NCI-H1436 treated with DMSO at 0.1 percent for 48 hours (cell line): ENCODE data around the gene CR1L.
"Not testable (repeated sequence)": the region's sequence is repeated elsewhere in the genome, so short reads cannot be mapped to it uniquely, and the experiment has no call there.

Experiments
- DNase-seq: peaks from one replicate; lab custom pipeline; 2025; lab: John Stamatoyannopoulos, UW

The CR1L gene

DNA sequence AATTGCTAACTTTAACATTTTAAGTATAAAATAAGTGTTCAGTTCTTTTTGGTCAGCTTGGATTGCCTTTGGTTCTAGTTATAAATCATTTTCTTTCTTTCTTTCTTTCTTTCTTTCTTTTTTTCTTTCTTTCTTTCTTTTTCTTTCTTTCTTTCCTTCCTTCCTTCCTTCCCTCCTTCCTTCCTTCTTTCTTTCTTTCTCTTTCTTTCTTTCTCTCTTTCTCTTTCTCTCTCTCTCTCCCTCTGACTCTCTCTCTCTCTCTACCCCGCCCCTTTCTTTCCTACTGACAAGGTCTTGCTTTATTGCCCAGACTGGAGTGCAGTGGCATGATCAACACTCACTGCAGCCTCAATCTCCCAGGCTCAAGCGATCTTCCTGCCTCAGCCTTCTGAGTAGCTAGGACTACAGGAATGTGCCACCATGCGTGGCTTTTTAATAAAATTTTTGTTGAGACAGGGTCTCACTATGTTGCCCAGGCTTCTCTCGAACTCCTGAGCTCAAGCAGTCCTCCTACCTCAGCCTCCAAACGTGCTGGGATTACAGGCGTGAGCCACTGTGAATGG is 38.0 kb downstream of the CR1L start:
- DNase-seq: not testable (repeated sequence)

DNA sequence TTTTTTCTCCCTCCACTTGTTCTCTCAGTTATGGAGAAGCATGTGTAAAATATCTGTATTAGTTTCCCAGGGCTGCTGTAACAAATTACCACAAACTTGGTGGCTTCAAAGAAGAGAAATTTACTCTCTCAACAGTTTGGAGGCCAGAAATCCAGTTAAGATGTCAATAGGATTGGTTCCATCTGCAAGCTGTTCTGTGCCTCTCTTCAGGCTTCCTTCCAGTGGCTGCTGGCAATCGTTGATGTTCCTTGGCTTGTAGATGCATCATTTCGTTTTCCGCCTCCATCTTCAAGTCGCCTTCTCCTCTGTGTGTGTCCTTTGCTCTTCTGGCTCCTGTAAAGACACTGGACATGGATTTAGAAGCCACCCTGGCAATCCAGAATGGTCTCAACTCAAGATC is 45.6 kb downstream of the CR1L start:
- DNase-seq: not testable (repeated sequence)

DNA sequence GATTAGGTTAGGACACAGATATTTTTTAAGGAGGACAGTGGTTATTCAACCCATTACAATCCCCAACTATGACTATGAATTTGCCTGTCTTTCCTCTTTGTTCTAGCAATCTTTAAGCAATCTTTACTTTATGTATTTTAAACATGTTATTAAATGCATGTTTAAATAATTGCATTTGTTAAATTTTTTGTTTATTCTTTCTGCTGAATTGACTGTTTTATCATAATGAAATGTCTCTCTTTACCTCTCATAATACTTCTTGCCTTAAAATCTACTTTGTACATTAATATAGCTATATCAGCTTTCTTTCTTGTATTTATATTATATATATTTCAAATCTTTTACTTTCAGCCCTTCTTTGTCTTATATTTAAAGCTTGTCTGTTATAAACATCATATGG is 46.1 kb downstream of the CR1L start:
- no peak for DNase-seq

DNA sequence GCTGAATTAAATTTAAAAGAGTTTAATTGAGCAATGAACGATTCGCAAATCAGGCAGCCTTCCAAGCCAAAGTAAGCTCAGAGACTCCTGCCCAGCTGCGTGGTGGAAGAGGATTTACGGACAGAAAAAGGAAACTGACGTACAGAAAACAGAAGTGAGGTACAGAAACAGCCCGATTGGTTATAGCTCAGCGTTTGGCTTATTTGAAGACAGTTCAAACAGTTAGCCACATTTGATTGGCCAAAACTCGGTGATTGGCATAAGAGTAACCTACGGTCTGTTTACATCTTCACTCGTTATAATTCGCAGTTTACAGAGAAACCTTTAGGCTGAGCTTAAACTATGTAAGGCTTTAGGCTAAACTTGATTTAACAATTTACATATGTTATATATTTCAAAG is 46.9 kb downstream of the CR1L start:
- DNase-seq: no peak

DNA sequence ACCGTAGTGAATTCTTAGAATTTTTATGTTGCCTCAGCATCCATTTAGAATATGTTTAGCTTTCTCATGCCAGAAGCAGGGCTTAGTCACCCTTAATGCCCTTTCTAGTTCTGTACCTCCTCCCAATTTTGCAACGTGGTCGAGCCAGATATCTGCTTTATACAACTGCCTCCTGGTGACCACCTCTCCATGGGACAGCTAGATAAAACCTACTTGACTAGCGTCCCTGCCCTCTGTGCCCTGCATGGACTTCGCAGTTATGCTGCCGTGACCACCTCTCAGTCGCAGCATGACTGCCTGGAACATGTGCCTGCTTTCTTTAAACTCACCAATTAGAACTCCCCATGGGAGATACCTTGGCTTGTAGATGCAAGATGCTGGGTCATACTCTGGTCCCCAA is 47.4 kb downstream of the CR1L start:
- DNase-seq: not testable (repeated sequence)

DNA sequence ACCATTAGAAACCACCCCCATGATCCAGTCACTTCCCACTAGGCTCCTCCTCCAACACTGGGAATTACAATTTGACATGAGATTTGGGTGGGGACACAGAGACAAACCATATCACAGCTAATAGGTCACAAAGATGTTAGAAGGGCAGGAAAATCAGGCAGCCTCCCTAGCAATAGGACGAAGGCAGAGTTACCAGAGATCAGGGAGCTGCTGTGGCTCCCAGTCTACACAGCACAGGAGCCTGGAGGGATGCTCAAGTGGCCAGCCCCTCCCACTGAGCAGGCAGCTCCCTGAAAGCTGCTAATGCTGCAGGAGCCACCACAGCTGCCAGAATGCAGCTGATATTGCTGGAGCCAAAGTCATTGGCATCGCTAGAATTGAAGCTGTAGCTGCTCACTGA is 51.0 kb downstream of the CR1L start:
- DNase-seq: no peak

DNA sequence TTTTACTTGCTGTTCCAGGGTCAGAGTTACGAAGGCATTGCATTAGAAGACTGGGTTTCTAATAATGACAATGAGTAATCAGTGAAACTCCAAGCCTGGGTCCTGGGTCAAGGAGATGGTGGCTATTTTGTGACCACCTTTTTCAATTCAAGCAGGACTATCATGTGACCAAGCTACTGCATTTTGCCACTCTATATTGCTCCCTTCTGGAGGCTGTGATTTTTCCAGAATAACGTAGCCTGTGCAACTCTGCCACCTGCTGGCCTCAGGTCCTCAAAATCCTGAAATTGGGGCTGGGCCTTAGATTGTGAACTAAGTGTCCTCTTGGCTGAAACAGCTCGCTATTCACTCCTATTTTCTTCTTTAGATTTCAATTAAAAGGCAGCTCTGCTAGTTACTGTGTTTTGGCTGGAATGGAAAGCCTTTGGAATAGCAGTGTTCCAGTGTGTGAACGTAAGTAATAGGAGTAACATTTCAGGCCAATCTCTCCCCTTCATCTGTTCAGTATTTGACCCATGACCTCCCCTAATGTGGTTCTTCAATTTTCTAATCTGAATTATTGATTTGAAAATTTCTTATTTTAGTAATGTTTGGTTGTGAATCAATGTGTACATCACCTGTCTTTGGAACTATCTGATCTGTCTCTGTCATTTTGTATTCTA is 54.0 kb downstream of the CR1L start:
- no peak for DNase-seq

DNA sequence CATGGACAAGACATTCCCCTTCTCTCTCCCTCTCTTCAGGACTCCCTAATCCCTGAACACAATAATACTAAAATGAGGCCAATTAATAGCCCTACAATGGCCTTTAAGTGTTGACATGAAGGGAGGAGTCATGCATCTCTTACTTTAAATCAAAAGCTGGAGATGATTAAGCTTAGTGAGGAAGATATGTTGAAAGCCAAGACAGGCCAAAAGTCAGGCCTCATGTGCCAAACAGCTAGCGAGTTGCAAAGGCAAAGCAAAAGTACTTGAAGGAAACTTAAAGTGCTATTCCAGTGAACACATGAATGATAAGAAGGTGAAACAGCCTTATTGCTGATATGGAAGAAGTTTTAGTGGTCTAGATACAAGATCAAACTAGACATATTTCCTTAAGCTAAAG is 57.4 kb downstream of the CR1L start:
- DNase-seq: no peak

DNA sequence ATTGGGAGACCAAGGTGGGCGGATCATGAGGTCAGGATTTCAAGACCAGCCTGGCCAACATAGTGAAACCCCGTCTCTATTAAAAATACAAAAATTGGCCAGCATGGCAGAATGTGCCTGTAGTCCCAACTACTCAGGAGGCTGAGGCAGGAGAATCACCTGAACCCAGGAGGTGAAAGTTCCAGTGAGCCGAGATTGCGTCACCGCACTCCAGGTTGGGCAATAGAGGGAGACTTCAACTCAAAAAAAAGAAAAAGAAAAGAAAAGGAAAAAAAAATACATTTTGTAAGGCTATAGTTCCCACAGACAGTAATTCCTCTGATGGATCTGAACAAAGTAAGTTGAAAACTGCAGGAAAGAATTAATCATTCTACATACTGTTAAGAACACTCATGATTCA is 58.8 kb downstream of the CR1L start:
- DNase-seq: no peak

DNA sequence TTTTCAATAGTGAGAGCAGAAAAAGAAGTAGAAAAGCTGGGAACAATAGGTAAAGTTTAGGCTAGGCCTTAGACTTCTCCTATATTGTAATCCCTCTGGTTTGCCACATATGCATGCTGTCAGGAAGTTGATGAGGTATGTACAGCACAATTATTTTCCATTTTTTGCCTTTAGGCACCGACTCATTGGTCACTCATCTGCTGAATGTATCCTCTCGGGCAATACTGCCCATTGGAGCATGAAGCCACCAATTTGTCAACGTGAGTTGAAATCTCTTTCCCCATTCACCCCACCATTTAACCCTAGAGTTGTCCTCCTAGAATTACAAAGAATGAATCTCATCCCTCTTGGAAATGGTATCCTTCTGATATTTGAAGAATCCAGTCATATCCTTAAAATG is 63.1 kb downstream of the CR1L start:
- DNase-seq: not testable (repeated sequence)

DNA sequence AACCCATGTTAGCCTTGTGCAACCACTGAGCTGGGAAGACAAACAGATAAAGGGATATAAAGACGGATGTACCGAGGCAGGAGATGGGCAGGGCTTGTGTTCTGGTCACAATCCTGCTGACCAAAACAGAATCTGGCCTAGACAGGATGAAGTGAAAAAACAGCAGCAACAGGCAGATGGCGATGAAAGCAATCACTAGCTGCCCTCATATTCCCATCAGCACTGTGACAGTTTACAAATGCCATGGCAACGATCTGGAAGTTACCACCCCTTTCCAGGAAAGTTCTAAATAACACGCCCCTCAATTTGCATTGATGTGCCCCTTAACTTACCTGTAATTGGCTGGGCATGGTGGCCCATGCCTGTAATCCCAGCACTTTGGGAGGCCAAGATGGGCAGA is 66.4 kb downstream of the CR1L start:
- no peak for DNase-seq

DNA sequence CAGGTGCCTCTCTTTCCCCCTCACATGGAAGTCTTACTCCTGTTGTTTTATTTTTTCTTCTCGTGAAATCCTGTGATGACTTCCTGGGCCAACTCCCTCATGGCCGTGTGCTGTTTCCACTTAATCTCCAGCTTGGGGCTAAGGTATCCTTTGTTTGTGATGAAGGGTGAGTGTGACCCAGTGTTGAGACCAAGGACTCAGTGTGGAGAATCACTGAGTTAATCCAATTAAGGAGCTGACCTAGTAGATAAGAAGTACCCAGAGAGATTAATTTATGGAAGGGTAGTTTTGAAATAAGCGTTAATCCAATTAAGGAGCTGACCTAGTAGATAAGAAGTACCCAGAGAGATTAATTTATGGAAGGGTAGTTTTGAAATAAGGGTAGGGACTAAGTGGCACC is 67.8 kb downstream of the CR1L start:
- DNase-seq: not testable (repeated sequence)

DNA sequence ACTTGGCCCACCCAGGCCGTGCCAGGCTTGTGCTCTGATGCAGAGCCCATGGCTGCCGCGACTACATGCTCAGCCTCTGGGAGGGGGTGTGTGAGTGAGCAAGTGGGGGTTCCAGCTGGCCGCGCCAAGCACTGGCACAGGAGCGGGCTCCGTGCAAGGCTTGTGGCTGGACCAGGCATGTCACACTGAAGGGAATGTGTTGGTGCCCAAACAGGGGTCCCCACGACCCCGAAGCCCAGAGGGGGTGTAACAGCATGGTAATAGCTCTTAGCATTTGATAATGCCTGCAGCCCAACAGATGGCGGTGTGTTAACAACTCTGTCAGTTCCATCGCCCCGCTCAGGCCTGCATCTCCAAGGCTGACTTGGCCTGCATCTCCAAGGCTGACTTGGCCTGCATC is 68.6 kb downstream of the CR1L start:
- DNase-seq: no peak

DNA sequence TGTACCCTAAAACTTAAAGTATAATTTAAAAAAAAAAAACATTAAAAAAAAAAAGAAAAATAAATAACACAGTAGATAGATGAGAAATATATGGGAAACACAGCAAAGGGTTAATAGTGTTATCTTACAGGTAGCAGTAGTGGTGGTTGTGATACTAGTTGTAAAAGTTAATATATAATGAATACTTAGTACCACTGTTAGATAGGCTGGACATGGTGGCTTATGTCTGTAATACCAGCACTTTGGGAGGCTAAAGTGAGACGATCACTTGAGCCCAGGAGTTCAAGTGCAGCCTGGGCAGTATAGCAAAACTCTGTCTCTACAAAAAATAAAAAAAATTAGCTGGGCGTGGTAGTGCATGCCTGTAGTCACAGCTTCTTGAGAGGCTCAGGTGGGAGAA is 74.3 kb downstream of the CR1L start:
- DNase-seq: no peak

DNA sequence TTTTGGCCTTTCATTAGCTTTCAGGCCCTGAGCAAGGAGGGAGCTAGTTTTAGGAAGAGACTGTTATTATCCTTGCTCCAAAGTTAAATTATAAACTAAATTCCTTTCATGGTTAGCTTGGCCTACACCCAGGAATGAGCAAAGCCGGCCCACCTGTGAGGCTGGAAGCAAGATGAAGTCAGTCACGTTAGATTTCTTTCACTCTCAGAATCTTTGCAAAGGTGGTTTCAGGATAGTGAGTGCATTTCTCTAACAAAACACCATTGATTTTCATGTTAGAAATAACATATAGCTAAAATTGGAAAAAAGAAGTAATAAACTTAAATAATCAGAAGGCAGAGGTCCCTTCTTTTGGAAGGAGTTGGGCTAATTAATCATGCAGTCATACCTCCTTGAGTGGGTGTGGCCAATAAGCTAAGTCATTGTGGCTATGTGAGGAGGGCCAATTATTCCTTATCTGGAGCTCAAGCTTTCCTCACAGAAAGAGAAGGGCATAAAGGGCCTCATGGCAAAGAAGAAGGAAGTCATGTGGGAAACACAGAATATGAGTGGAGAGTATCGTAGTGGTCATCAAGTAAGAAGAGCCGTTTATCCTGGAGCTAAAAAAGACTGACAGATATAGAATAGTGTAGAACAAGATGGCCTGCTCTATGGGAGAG is 83.4 kb downstream of the CR1L start:
- DNase-seq: not testable (repeated sequence)

DNA sequence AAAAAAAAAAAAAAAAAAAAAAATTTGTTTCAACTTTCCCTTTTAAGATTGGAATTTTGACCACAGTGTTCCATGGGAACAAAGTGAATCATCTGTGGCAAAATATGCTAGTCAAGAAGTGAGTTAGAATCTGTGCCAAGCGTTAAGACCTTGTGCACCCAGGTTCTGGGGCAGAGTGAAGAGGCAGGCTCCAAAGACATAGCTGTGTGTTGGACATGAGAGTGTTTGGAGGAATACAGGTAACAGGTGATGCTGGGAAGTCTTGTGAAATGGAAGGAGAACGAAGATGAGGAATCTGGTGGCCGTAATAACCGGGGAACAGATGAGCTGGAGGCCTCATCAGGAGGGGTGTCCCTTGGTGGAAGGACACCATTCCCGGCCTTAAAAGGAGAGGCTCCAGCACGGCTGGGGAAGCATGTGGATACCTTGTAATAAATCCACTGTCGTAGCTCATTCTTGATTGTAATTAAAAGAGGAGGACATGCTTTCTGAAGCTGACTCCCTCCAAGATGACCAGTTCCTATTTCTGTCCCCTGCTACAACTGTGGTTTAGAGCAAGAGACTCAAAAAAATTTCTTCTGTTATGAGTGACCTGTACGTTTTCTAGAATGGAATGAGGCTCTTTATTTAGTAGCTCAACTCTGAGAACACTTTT is 92.7 kb downstream of the CR1L start:
- not testable (repeated sequence) for DNase-seq

DNA sequence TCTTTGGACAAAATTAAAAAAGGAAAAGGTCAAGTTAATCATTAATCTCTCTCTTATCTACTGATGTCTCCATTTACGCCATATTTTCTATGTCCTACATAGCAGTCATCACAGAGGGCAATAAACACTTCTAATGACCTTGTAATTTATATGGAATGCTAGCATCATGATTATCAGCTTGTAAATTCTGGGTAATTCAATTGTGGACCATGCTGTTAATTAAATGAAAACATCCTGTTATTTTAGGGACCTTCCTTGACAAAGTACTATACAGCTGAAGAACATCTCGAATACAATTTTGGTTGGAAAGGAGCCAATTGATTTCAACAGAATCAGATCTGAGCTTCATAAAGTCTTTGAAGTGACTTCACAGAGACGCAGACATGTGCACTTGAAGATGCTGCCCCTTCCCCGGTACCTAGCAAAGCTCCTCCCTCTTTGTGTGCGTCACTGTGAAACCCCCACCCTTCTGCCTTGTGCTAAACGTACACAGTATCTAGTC is 93.3 kb downstream of the CR1L start:
- not testable (repeated sequence) for DNase-seq

DNA sequence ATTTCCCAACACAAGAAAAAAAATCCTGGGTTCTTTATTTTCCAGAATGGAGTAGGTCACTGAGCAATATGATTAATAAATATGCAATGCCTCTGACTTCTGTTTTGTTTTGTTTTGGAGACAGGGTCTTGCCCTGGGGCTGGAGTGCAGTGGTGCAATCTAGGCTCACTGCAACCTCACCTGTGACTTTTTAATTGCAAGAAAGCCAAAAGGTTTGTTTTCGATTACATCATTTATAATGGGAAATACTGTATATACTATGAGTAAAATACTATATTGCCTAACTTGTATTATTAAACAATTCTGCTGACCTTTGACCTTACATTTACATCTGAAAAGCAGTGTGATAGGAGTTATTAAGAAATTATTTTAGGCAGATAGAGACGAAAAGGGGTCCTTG is 95.3 kb downstream of the CR1L start:
- no peak for DNase-seq

DNA sequence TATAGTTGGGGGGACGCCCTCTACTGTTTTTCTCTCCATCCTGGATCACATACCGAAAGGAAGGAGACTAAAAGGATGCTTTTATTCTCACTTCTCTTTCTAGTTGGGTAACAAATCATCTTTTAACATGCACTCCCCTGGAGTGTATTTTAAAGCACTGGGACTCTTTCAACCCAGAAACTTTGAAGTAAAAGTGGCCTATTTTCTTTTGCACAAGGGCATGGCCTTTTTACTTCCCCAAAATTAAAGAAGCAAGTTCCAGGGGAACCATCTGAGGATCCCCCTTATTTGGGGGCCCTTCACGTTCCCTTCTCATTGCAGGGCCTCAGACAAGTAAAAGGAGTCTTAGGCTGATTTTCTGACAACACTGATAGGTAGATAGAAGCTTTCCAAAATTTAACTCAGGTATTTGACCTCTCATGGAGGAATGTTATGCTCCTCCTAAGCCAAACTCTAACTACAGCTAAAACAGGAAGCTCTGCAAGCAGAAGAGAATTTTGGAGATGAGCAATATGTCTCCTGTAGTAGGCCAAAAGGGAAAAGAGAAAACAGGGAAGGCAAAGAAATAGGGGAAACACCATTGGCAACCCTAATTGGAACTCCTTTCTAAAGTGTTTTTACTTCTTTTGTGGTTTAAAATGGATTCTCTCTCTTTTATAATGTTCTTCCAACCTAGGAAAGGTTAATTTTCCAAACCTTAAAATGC is 98.1 kb downstream of the CR1L start:
- DNase-seq: no peak

DNA sequence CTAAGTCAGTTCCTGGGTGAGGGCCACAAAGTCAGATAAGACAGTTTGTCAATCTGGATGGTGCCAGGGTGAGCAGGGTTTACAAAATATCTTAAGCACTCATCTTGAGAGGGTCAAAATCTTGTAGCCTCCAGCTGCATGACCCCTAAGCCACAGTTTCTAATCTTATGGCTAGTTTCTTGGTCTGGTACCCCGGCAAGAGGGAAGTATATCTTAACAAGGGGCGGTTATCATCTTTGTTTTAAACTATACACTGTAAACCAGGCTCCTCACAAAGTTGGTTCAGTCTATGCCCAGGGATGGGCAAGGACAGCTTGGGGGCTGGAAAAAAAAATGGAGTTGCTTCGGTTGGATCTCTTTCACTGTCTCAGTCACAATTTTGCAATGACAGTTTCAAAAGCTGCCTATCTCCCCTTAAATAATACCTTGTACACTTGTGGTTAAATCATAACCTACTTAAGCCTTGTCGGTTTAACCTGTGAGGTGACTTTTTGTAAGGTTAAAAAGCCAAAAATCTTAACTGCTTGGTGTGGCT is 99.1 kb downstream of the CR1L start:
- no peak for DNase-seq

DNA sequence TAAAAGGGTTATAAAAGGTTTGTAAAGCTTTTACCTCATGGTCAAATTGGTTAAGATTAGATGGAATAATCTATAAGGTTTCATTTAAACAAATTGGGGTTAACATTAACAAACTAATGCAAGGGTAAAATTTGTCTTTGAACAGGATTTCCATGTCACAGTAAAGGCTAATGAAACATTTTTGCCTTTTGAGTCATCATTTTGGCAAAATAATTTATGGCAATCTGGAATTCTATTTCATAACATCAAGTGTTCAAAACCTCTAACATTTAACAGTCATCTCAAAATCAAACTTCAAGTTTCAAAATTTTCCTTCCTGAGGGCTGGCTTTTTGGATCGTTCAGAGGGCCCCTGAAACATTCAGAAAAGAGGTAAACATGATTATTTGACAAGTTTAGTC is 100.4 kb downstream of the CR1L start:
- DNase-seq: no peak
